T-helper 1 cell treated with Interleukin-12 subunit alpha and Interleukin-12 subunit beta and Interleukin-4 antibody, amounts not matched to agents 30 ng/mL and 1 ng/mL, for 36 hours (primary cell): Measurements from ENCODE around the gene TBC1D1. TPM values are rescaled to one million over a fixed set of nuclear protein-coding genes. Genes with fewer than 3 reads are reported as not detected.

Experiments used
- intact Hi-C: fragments of 100-400 bp; cut with micrococcal nuclease; formaldehyde crosslinking; loops from one replicate; pipeline ENCODE4 v1.15.1; 2024
- total RNA-seq: library from RNA; stranded (reverse); gene quantifications from 2 replicates; pipeline ENCODE4 v1.2.3, GENCODE V29; 2022

The TBC1D1 gene, protein sequence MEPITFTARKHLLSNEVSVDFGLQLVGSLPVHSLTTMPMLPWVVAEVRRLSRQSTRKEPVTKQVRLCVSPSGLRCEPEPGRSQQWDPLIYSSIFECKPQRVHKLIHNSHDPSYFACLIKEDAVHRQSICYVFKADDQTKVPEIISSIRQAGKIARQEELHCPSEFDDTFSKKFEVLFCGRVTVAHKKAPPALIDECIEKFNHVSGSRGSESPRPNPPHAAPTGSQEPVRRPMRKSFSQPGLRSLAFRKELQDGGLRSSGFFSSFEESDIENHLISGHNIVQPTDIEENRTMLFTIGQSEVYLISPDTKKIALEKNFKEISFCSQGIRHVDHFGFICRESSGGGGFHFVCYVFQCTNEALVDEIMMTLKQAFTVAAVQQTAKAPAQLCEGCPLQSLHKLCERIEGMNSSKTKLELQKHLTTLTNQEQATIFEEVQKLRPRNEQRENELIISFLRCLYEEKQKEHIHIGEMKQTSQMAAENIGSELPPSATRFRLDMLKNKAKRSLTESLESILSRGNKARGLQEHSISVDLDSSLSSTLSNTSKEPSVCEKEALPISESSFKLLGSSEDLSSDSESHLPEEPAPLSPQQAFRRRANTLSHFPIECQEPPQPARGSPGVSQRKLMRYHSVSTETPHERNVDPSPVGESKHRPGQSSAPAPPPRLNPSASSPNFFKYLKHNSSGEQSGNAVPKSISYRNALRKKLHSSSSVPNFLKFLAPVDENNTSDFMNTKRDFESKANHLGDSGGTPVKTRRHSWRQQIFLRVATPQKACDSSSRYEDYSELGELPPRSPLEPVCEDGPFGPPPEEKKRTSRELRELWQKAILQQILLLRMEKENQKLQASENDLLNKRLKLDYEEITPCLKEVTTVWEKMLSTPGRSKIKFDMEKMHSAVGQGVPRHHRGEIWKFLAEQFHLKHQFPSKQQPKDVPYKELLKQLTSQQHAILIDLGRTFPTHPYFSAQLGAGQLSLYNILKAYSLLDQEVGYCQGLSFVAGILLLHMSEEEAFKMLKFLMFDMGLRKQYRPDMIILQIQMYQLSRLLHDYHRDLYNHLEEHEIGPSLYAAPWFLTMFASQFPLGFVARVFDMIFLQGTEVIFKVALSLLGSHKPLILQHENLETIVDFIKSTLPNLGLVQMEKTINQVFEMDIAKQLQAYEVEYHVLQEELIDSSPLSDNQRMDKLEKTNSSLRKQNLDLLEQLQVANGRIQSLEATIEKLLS (N-terminal part only)
- total RNA-seq, result 61.5 and 65.2 TPM in 2 replicates

DNA sequence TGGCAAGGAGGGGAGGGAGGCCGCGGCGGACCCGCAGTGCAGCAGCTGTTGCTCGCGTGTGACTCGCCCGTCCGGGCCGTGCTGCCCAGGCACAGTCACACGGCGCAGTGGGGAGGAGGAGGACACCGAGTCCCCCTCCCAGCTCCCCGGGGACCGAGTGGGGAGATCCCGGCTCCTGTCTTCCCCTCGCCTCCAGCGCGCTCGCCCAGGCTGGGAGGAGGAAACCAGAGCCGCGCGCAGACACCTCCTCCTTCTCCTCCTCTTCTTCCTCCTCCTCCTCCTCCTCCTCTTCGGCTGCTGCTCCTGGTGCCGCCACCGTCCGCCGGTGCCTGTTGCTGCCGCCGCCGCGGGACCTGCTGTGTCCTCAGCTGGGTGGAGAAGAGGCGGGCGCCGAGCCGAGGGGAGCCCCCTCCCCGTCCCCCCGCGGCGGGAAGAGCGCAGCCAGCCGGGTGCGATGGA lies at the start of gene TBC1D1:
Gene TBC1D1 (plus strand): TSS at position 284 of the 459 bp plus-strand sequence. CDS start 11,012 bp downstream, outside the sequence.
- intact Hi-C loops, result loop anchor here (1.0 to 10.0 kb wide), 16 partner anchors 38 to 1806 kb away; partner anchors contain the start of genes PGM2, RELL1, TLR1 and UBE2K

DNA sequence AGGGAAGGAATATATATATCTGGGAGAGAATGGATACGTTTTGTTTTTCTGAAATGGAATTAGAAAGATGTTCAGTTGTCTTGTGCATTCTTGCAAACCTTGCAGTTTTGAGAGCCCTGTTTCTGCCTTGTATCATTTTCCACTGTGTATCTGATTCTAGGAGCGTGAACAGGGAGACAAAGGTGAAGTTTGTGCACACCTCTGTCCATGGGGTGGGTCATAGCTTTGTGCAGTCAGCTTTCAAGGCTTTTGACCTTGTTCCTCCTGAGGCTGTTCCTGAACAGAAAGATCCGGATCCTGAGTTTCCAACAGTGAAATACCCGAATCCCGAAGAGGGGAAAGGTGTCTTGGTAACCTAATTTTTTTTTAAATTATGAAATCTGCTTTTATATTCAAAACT lies 46.7 kb upstream of the TBC1D1 start:
- intact Hi-C loops, result no loop called here

DNA sequence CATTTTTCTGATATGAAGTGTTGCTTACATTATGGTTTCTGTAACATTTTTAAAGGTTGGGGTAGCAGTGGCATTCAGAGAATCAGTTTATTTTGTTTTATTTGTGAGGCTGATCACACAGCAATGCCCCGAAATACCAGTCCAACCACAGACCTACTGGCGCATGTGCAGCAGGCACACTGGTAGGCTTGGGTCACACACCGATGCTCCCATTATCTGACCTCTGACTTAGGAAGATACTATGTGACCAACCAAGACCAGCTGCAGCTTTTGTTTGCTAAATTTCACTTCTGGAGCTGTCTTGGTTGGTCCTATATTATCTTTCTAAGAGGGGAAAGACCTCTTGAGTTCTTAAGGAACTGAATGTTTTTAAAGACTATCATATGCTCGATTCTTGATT lies 45.7 kb upstream of the TBC1D1 start:
- intact Hi-C loops, result no loop called here

- intact Hi-C loops, result no loop called here
Measured at GRCh38 chr4:37847311-37847884, 43.5 kb upstream of the TBC1D1 start.

DNA sequence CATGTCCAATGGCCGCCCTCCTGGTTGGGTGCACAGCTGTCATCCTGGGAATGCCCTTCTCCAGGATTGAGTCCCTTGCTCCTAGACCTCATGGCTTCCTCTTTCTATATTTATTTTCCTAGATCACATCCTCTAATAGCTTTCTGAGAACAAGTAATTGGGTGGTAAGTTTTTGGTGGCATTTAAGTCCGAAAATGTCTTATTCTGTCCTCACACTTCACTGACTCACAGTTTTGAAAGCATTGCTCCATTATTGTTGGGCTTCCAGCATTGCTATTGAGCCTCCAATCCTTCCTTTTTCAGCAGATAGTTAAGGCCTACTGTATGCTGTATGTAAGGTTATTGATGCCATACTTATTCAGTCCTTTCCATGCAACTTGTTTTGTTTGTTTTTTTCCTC lies 38.5 kb upstream of the TBC1D1 start:
- intact Hi-C loops, result no loop called here

- intact Hi-C loops, result no loop called here
Measured at GRCh38 chr4:37858112-37858511, 32.8 kb upstream of the TBC1D1 start.

DNA sequence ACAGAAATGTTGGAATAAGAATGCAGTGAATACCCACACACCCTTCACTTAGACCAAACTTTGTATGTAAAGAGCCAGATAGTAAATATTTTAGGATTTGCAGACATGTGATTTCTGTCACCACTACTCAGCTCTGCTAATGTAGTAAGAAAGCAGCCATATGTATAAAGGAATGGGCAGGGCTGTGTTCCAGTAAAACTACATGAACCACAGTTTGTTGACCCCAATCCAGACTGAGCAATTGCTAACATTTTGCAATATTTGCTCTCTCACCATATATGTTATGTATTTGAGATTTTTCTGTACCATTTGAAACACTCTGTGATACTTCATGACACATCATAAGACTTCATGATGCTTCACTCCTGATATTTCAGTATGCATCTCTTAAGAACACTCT lies 32.0 kb upstream of the TBC1D1 start:
- intact Hi-C loops, result no loop called here

DNA sequence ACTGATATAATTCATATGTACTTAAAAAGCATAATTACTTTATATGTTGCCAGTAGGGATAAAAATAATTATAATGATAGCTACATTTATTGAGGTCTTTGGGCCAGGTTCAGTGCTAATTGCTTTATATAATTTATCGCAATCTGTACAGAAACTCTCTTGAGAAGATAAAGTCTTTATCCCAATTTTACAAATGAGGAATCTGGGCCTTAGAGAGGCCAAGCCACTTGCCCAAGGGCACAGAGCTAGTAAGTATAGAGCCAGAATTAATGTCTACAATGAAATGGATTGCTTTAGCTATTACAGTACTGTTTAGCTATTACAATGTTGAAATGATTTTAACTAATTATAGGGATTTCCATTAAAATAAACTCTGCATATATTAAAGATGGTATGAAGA lies 30.6 kb upstream of the TBC1D1 start:
- intact Hi-C loops, result no loop called here

- intact Hi-C loops, result no loop called here
Measured at GRCh38 chr4:37862961-37863360, 27.9 kb upstream of the TBC1D1 start.

- intact Hi-C loops, result no loop called here
Measured at GRCh38 chr4:37864786-37865185, 26.1 kb upstream of the TBC1D1 start.

DNA sequence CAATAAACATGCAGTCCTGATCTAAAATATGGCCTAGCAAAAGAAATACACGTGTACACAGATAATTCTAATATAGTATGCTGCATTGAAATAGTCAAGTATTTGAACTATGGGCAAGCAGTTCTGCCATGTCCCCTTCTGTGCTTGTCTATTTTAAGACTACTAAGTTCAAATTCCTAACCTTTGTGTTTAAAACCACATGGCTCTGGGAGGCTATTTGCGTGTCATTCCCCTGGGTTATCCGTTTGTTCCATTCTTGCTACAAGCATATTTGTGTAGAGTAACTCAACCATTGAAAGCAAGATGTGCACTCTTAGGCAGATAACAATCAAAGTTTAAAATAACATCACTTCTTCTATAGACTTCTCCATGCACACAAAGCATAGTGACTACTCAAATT lies 25.4 kb upstream of the TBC1D1 start:
- intact Hi-C loops, result no loop called here

- intact Hi-C loops, result no loop called here
Measured at GRCh38 chr4:37867102-37867501, 23.8 kb upstream of the TBC1D1 start.

- intact Hi-C loops, result no loop called here
Measured at GRCh38 chr4:37868238-37868637, 22.6 kb upstream of the TBC1D1 start.

DNA sequence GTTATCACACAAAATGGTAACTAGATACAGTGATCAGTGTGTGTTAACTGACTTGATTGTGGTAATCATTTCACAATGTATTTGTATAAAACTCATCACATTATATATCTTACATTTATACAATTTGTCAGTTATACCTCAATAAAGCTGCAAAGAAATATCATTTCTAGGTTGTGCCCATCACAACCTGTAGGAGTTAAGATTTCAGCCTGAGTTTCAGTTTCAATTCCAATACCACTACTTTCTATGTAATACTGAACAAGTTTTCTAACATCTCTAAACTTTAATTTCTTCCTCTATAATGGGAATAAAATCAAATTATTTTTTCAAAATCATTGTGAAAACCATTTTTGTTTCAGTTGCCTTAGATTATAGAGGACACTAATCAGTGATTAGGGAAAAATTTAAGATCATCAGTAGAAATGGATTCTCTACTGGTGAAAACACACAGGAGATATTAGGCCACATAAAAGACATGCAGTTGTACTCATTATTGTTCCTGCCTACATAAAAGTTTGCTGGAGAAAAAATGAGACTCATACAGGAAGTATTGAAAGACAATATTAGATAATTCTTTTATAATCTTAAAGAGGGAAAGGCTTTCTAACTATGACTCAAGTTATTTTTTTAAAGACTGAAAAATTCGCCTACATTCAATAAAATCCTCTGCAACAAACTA lies 18.4 kb upstream of the TBC1D1 start:
- intact Hi-C loops, result loop anchor here (1.0 to 2.0 kb wide), 2 partner anchors 20 to 46 kb away; partner anchors contain the start of gene PGM2

DNA sequence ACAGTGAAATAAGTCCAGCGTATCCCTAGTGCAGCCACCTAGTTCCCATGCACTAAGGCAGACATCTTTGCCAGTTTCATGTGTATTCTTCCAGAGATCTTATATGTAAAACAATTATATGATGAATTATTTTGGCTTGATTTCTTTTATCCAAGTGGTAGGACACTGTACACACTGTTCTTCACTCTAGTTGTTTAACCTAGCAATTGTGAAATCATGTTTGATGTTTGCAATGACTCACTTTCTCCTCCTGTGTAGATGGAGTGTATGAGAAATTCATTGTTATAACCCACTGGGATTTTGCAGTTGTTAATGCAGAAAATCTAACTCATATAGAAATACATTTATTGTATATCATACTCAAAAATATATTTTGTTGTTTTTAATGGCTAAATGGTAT lies 17.5 kb upstream of the TBC1D1 start:
- intact Hi-C loops, result loop anchor here (2.0 kb wide), 1 partner anchor 47 kb away; the partner anchor contains the start of gene PGM2

DNA sequence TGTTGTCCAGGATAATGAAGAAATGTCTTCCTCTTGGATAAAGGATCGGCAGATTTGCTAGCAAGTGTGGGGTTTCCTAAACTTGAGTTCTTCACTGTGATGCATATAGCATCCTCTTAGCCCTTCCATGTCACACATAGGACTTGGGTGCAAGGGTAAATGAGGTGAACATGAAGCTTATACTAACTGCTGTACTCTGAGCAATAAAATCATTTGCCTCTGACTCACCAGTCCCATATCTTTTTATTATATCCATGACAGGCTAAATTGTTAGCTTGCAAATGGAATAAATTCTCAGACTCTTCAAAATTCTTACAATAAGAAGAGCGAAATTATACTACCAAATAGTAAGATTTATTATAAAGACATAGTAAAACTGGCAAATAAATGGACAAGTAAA lies 14.7 kb upstream of the TBC1D1 start:
- intact Hi-C loops, result no loop called here

DNA sequence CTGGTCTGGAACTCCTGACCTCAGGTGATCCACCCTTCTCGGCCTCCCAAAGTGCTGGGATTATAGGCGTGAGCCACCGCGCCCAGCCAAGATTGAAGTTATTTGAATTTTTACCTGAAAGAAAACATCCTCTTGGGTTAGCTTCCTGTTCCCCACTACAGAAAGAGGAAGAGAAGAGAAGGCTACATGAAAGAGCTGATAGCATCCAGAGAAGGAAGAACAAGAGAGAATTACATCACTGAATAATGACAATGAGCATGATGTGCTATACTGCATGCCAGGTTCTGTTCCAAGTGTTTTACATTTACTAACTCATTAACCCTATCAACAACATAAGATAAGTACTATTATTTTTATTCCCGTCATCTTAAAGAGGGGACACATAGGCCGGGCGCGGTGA lies 11.5 kb upstream of the TBC1D1 start:
- intact Hi-C loops, result no loop called here

DNA sequence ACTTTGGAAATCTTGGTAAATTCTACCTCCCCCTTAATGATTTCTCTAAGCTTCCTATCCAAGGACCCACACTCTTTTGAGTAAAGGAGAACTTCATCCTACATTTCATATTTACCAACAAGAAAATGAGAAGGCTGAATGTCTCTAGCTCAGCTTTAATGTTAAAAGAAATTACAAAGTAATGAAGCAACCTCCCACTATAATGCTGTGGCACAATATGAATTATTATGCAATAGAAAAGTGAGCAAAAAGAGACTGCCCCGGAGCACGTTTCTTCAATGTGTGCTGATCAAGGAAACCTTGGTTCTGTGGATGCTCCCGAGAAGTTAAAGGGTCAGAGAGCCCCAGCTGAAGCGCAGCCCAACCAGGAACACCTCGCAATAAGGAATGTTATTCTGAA lies 9.1 kb upstream of the TBC1D1 start:
- intact Hi-C loops, result no loop called here

GRCh38 chr4:37882665-37883296 lies 8.1 kb upstream of the TBC1D1 start:
- intact Hi-C loops, result no loop called here
